Posterior cingulate gyrus (tissue), 11 donors: ENCODE data around the gene WEE1.
A peak's percentile ranks its signal among the peaks of the same experiment; 100 is the strongest.

ENCODE experiments used
- DNase-seq, 10 donors: peaks; one replicate each; pipeline versions ENCODE4 v3.0.0 to v3.0.0-alpha.2; 2020 to 2021; ENCODE audit warnings: mixed read lengths in 3 of 10
- intact Hi-C: fragments of 100-400 bp; cut with DNase I; formaldehyde crosslinking; loops from one replicate; pipeline ENCODE4 v1.15.1; 2023

WEE1 gene

DNA sequence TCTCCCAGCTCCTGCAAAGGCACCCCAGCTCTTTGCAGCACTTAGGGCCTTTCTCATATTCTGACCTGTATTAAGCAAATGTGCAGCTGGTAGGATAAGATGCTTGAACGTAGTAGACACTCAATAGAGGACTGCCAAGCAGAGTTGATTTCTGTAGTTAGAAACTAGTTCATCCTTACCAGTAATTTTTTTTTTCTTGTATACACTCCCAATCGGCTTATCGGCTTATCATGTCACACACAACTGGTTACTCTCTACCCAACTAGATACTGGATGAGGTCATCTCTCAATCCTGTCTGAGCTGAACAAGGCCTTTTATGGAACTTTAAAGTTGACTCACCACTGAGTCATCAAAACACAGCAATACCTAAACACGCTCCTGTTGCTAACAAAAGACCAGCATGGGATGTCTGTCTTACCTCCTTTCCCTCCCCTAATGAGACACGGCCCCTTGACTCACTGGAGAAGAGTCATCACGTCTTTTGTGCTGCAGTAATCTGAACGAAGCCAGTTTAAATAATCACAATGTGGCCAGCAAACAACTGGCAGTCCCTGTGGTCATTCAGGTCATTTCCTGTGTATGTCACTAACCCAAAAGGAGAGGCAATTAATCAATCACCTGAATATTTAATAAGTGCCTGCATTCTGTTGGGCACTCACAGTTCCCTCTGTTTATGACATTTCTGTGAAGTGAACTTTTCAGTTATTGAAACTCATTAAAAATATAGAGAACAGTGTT, 7.5 kb upstream of the WEE1 start:
- intact Hi-C loops = no loop called here
- DNase-seq = no peak

DNA sequence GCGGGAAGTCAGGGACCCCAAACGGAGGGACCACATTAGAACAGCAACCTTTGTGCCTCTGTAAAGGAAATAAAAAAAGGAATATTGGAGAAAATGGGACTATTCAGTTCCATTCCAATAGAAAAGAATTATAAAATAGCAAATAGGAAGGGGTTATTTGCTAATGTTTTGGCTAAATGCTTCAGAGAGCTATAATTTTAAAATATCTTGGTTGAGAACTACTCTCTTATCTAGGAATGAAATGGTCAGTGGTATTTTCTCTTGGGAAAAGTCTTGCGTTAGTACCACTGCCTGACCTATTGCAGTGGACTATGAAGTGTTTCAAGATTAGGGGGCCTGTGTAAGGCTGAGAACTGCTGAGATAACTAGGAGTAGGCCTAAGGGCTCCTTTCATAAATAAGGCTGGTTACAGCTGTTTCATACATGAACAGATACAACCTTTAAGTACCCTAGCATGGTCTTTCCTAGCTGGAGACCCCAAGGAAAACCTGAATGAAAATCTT, 6.9 kb upstream of the WEE1 start:
- no peak for DNase-seq
- intact Hi-C loops = no loop called here

DNA sequence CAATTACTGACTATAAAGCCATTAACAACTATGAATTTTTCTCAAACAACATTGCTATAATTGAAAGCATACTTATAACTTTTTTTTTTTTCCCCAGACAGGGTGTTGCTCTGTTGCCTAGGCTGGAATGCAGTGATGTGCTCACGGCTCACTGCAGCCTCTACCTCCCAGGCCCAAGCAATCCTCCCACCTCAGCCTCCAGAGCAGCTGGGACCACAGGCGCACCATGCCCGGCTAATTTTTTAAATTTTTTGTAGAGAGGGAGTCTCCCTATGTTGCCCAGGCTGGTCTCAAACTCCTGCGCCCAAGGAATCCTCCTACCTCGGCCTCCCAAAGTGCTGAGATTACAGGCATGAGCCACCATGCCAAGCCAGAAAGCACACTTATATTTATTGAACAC, 6.1 kb upstream of the WEE1 start:
- intact Hi-C loops = no loop called here
- no peak for DNase-seq

- intact Hi-C loops = no loop called here
- no peak for DNase-seq
These were observed 5.2 kb upstream of the WEE1 start for GRCh38 chr11:9568161-9568853.

DNA sequence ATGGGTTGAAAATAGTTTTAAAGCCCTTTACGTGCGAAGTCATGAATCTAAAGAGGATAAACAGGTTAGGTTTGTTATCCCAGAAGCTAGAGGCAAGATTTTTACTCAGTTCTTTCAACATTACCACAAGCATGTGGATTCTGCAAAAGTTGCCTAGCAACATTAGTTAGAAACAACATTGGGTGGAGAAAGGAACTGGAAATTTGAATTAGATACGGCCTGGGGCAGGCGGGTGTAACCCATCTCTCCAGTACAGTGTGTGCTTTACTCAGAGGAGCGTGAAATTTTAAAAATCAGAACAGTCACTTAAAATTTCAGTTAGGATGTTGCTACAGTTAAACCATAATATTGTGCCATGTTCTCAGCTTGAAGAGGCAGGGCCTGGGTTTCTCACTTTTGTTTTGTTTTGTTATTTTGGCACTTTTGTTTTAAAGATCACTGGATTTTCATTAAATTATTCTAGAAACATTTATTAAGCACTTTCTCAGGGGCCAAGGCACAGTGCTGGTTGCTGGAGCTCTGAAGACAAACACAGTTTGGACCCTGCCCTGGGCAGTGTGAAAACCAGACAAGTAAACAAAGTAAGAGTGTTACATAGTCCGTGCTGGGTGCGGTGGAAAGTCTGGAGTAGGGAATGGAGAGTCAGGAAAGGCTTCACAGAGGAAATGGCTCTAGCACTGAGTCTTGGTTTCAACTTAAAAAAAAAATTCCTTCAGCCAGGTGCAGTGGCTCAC, 4.4 kb upstream of the WEE1 start:
- DNase-seq = no peak
- intact Hi-C loops = no loop called here

DNA sequence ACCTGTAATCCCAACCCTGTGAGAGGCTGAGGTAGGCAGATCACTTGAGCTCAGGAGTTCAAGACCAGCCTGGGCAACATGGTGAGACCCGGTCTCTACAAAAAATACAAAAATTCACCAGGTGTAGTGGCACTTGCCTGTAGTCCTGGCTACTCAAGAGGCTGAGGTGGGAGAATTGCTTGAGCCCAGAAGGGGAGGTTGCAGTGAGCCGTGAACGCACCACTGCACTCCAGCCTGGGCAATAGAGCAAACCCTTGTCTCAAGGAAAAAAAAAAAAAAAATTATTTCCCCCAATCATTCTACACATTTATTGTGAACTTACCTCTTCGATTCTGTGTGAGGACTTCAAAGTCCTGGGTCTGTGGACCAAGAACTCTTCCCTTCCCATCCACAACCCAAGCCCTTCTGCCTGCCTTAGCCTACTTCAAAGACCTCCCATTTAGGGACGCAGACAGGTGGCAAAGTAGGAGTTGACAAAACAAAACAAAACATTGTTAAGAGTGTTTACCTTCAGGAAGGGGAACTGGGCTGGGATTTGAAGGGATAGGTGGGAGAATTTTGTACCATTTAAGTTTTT, 3.8 kb upstream of the WEE1 start:
- DNase-seq = no peak
- intact Hi-C loops = no loop called here

DNA sequence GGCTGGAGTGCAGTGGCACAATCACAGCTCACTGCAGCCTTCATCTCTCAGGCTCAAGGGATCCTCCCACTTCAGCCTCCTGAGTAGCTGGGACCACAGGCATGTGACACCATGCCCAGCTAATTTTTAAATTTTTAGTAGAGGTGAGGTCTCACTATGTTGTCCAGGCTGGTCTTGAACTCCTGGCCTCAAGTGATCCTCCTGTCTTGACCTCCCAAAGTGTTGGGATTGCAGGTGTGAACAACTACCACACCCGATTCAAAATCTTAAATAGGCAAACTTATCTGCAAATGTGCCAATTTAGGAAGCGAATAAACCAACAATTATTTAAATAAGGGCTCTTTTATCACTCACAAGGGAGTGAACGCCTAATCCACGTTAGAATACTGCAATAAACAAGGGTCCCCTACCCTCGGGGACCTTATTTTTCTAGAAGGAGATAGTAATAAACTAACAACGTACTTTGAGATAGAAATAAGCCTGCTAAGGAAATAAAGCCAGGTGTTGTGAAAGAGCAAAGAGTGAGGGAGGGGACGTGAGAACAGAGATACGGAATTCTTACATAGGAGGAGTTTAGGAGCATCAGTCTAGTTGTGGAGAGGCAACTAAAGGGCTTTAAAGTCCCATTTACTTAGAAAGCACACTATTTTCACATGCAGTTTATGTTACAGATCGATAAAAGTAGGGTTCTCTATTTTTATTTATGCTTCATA, 3.0 kb upstream of the WEE1 start:
- intact Hi-C loops = no loop called here
- DNase-seq = no peak

- DNase-seq = no peak
- intact Hi-C loops = no loop called here
These were observed 2.3 kb upstream of the WEE1 start for GRCh38 chr11:9571071-9571762.

- intact Hi-C loops = no loop called here
These were observed 1.7 kb upstream of the WEE1 start for GRCh38 chr11:9571763-9572115.

DNA sequence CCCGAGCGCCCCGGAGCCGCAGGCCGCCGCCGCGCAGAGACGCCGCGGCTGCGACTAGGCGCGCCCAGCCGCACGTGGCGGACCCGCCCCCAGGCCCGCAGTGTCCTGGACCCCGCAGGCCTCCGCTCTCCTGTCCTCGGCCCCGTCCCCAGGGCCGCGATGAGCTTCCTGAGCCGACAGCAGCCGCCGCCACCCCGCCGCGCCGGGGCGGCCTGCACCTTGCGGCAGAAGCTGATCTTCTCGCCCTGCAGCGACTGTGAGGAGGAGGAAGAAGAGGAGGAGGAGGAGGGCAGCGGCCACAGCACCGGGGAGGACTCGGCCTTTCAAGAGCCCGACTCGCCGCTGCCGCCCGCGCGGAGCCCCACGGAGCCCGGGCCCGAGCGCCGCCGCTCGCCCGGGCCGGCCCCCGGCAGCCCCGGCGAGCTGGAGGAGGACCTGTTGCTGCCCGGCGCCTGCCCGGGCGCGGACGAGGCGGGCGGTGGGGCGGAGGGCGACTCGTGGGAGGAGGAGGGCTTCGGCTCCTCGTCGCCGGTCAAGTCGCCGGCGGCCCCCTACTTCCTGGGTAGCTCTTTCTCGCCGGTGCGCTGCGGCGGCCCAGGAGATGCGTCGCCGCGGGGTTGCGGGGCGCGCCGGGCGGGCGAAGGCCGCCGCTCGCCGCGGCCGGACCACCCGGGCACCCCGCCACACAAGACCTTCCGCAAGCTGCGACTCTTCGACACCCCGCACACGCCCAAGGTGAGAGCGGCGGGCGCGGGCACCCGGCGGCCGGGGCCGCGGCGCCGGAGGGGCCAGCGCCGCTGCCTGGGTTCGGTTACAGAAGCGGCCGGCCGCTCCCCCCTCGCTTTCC, 528 bp downstream of the WEE1 start:
- peak in 2 of 10 donors; percentile 16 to 70 for DNase-seq
- intact Hi-C loops = loop anchor here (2.0 kb wide), 1 partner anchor 39 kb away; no protein-coding TSS in a partner anchor

More at GRCh38 chr11:9571763-9572115, 1.7 kb upstream of the WEE1 start:
- DNase-seq = no peak

GRCh38 chr11:9574622-9575259, 1.3 kb downstream of the WEE1 start:
- intact Hi-C loops = loop anchor here (2.0 kb wide), 1 partner anchor 38 kb away; no protein-coding TSS in a partner anchor

DNA sequence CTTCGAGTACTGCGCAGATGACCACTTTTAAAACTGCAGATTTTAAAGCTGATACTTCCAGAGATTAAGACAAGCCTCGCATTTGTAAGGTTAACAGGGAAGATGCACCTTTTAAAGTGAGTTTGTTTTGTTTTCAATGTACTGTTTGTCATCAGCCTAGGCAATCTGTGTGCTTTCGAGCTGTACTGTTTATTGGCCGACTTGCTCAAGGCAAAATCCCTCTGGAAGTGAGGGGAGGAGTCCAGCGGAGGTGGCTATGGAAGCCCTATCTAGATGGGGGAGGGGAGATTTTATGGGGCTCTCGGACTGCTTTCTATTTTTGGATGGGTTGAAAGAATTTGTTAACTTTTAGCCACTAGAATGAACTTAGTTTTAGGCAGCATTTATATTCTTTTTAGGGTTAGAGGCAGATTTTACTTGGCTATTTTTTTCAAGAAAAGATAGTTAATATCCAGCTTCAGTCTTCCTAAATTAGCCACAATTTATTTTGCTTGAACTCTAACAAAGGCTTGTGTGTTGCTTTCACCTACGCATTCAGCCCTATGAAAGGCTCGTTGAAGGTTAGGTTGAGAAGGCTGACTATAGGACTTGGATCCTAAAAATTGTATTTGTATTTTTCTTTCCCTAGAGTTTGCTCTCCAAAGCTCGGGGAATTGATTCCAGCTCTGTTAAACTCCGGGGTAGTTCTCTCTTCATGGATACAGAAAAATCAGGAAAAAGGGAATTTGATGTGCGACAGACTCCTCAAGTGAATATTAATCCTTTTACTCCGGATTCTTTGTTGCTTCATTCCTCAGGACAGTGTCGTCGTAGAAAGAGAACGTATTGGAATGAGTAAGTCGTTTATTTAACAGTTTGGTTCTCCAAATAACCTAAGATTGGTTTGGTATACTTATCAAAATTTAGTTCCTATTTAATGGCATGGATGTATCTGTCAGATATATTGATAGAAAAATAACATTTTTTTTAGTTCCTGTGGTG, 2.1 kb downstream of the WEE1 start:
- intact Hi-C loops = loop anchor here (2.0 kb wide), 1 partner anchor 37 kb away; no protein-coding TSS in a partner anchor
- DNase-seq = no peak

More at GRCh38 chr11:9574622-9575259, 1.3 kb downstream of the WEE1 start:
- peak in 2 of 10 donors; percentile 11 to 86 for DNase-seq

DNA sequence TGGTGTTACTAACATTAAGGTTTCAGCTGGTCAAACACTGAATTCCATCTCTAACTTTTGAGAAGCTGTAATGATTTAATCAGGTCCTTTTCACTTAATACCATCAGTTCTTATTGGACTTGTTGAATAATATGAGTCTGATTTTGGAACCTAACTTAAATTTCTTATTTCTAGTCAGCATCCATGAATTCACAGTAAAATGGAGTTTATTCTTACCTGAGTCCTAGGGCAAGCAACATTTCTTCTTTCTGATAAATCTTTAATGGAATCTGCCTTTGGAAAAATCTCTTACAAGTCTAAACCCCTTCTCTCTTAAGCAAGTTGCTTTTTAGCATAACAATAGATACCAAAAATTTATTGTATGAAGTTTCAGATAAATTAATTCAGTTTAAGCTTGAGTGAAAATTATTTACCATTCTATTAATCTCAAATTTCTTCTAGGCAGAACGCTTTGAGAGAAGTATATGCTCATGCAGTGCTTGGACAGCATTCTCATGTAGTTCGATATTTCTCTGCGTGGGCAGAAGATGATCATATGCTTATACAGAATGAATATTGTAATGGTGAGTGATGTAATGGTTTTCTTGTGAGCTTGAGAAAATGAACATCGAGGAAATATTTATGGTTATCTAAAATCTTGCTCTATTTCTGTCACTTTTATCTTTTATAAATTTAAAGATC, 3.4 kb downstream of the WEE1 start:
- intact Hi-C loops = no loop called here
- DNase-seq = no peak

DNA sequence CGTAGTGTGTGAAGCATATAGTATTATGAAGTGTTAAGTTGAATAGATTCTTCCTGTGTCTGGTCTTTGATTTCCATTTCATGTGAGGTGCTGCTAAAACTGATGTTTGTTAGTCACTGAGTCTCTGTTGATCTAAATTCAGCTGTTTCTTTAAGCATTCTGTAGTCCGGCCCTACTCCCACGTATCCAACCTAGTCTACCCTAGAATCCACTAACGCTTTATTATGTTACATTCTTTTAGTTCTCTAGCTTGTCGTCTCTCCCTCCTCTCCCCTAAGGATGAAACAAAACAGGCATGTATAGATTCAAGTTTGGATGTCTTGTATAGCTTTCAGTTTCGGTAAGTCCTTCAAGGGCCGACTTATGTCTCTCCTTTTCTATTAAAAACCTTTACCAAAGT, 4.1 kb downstream of the WEE1 start:
- intact Hi-C loops = no loop called here
- DNase-seq = no peak

DNA sequence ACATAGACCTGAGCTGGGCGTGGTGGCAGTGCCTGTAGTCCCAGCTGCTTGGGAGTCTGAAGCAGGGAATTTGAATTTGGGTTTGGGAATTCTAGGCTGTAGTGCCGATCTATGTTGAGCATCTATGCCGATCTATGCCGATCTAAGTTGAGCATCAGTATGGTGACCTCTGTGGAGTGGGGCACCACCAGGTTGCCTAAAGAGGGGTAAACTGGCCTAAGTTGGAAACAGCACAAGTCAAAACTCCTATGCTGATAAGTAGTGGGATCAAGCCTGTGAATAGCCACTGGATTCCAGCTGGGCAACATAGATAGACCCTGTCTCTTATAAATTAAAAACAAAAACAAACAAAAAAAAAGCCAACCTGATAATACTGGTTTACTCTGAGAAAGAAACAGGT, 7.4 kb downstream of the WEE1 start:
- intact Hi-C loops = no loop called here
- DNase-seq = no peak

DNA sequence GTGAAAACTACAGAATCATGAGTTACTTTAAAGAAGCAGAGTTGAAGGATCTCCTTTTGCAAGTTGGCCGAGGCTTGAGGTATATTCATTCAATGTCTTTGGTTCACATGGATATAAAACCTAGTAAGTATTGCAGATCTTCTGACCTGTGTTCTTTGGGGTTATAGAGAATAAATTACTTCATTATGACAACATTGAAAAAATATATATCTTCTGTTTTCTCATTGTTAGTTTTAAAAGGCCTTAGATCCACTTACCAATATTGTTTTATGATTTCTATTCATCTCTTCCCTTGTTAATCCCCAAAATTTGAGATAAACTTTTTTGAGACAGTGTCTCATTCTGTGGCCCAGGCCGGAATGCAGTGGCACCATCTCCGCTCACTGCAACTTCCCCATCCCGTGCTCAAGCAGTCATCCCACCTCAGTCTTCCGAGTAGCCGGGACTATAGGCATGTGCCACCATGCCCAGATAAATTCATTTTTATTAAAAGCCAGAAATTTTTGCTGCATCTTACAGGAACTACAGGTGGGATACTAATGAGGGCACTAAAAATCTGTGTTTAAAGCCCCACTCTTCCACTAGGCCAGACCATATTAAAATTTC, 8.2 kb downstream of the WEE1 start:
- intact Hi-C loops = no loop called here
- DNase-seq = no peak
